ENCODE data around the gene KIF26B. TPM values are rescaled to one million over a fixed set of nuclear protein-coding genes. Genes with fewer than 3 reads are reported as not detected.

KIF26B gene
- total and polyA plus RNA-seq, 2 of the 4 experiments (the other 2 are of a cell fraction): 0.53 to 0.54 TPM

- no TSS peak for BruUV-seq (replicated peaks)
- no CpG with 5 or more reads among the region's 4 CpGs for WGBS, 2 experiments (ENCODE audit: extremely low coverage in 2 of 2, insufficient read length in 1 of 2)
- Histone ChIP-seq H3K4me3 (ENCODE audit: insufficient read depth, low read depth, low read length) (no peak overlapping the region), H2AK9ac (replicated peaks; ENCODE audit: low read depth, low read length, poor library complexity) (no peak overlapping the region), H3K9me1 (ENCODE audit: insufficient read depth, low read length) (no peaks in the 10 kb centered on the region), H4K5ac (ENCODE audit: low read depth, low read length) (no peak overlapping the region), H3K79me1 (ENCODE audit: low read depth in 1 of 2, low read length in 2 of 2) (no peaks in the 10 kb centered on the region), H3K18ac (ENCODE audit: low read depth, low read length) (no peak overlapping the region), H2BK5ac (ENCODE audit: low read depth, low read length, poor library complexity, severe bottlenecking) (no peak overlapping the region), H3K9me3 (ENCODE audit: control insufficient read depth, insufficient read depth, low read length) (no peaks in the 10 kb centered on the region), H4K20me1 (ENCODE audit: insufficient read depth, low read length) (no peaks in the 10 kb centered on the region), H2BK120ac (ENCODE audit: low read depth, low read length) (no peak overlapping the region), H3K4ac (ENCODE audit: low read depth, low read length) (no peak overlapping the region), H3K4me1 (ENCODE audit: control insufficient read depth, insufficient read depth, low read length) (no peaks in the 10 kb centered on the region), H3K27me3 (ENCODE audit: control insufficient read depth, insufficient read depth, low read length) (no peaks in the 10 kb centered on the region), H4K8ac (ENCODE audit: low read depth in 2 of 2, low read length in 2 of 2) (no peak overlapping the region), H3K23ac (ENCODE audit: low read depth, low read length) (no peak overlapping the region), H3K14ac (replicated peaks; ENCODE audit: low read depth, low read length) (no peak overlapping the region), H3K36me3 (ENCODE audit: control insufficient read depth, insufficient read depth, low read length) (no peaks in the 10 kb centered on the region), H3K56ac (ENCODE audit: extremely low read depth, insufficient read depth, low read length) (no peak overlapping the region), H3K27ac (ENCODE audit: insufficient read depth, low read length) (no peak overlapping the region), H2AK5ac (ENCODE audit: low read depth, low read length) (no peak overlapping the region), H2BK15ac (ENCODE audit: low read depth, low read length) (no peak overlapping the region), H2BK20ac (ENCODE audit: low read depth, low read length) (no peak overlapping the region), H4K91ac (ENCODE audit: insufficient read depth, low read depth, low read length) (no peak overlapping the region), H2AFZ (replicated peaks; ENCODE audit: low read length, poor library complexity) (no peak overlapping the region), H3K4me2 (ENCODE audit: low read depth, low read length) (no peak overlapping the region), H3K9ac (ENCODE audit: low read depth, low read length) (no peak overlapping the region)
- intact Hi-C loops (cut with micrococcal nuclease) (no loop called here), dilution Hi-C loops (cut with HindIII; ENCODE audit: low sequenced_read_pairs, unreplicated experiment) (no loop called here), in situ Hi-C loops (cut with MboI; ENCODE audit: low sequenced_read_pairs) (no loop called here)
- ATAC-seq (ENCODE audit: low read depth): no peak
- POLR2A ChIA-PET (ENCODE audit: unreplicated experiment): no interaction called here
- TF ChIP-seq BHLHE40 (IDR thresholded peaks at IDR 0.05; ENCODE audit: low read depth, low read length) (no peak), MXI1 (IDR thresholded peaks at IDR 0.05; ENCODE audit: borderline replicate concordance, low read depth, low read length) (no peak), MAFK (IDR thresholded peaks at IDR 0.05; ENCODE audit: low read depth, low read length) (no peak), MAZ (IDR thresholded peaks at IDR 0.05; ENCODE audit: borderline replicate concordance, low read depth, low read length) (no peak), POLR2A (IDR thresholded peaks at IDR 0.05; ENCODE audit: low read depth, low read length) (no peak), SMC3 (IDR thresholded peaks at IDR 0.05; ENCODE audit: low read depth, low read length) (no peak), CHD1 (IDR thresholded peaks at IDR 0.05; ENCODE audit: low read depth, low read length) (no peak), CTCF (conservative IDR thresholded peaks at IDR 0.05; ENCODE audit: low read depth, low read length) (no peak), RAD21 (IDR thresholded peaks at IDR 0.05; ENCODE audit: low read length) (no peak; the same call in 1 of the 2 replicates), RCOR1 (IDR thresholded peaks at IDR 0.05; ENCODE audit: insufficient replicate concordance, low read length) (no peak), RFX5 (IDR thresholded peaks at IDR 0.05; ENCODE audit: low read depth, low read length) (no peak), CEBPB (IDR thresholded peaks at IDR 0.05; ENCODE audit: low read depth, low read length) (no peak)
- TF ChIP-seq, protein P1, sequence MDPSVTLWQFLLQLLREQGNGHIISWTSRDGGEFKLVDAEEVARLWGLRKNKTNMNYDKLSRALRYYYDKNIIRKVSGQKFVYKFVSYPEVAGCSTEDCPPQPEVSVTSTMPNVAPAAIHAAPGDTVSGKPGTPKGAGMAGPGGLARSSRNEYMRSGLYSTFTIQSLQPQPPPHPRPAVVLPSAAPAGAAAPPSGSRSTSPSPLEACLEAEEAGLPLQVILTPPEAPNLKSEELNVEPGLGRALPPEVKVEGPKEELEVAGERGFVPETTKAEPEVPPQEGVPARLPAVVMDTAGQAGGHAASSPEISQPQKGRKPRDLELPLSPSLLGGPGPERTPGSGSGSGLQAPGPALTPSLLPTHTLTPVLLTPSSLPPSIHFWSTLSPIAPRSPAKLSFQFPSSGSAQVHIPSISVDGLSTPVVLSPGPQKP (IDR thresholded peaks at IDR 0.05; ENCODE audit: borderline replicate concordance, low read depth, low read length): no peak
- CTCF ChIA-PET: no interaction called here
- DNase-seq: no peak
Measured at GRCh38 chr1:245322673-245323072, 167.9 kb downstream of the KIF26B start.

Measured in IMR-90 (cell line).